NCI-H187 (cell line): ENCODE measurements around the gene ZNF19.

Source experiments
- DNase-seq, 2 experiments: peaks; one replicate each; lab custom pipeline; 2025; lab: John Stamatoyannopoulos, UW

ZNF19 gene

GRCh38 chr16:71441348-71442050, 47.6 kb downstream of the ZNF19 start:
- no peak for DNase-seq

GRCh38 chr16:71440669-71441347, 48.3 kb downstream of the ZNF19 start:
- DNase-seq, result no peak

DNA sequence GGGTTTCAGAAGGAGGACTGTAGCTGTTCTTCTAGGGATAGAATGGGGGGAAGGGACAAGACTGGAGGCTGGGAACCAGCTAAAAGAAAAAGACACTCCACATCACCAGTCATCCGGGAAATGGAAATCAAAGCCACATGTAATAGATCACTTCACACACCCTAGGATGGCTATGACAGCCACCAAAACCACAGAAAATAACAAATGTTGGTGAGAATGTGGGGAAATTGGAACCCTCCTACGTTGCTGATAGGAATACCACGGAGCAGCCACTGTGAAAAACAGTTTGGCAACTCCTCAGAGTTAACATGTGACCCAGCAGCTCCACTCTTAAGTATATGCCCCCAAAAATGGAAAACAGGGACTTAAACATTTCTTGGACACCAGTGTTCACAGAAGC, 49.6 kb downstream of the ZNF19 start:
- DNase-seq, result no peak

- no peak for DNase-seq
These were observed 52.7 kb downstream of the ZNF19 start for GRCh38 chr16:71436473-71436872.

- DNase-seq, result no peak
These were observed 56.2 kb downstream of the ZNF19 start for GRCh38 chr16:71432906-71433305.

DNA sequence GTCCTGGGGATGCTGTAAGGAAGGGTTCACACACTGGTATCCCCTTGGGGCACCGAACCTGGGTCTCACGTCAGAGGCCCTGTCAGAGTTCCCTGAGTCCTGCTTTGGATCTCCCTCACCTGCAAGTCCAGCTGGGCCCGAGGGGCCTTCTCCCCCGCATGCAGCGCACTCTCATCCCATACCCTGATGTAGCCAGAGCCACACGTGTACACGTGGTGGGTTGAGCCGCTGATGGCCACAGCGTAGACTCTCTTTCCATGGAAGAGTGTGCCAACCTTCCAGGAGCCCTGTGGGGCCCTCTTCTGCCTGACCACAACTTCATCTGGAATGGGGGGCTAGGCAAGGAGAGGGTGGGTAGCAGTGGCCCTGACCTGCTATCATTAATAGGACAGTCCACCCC, 57.1 kb downstream of the ZNF19 start:
- DNase-seq, result no peak

- no peak for DNase-seq
These were observed 57.9 kb downstream of the ZNF19 start for GRCh38 chr16:71431176-71431575.

DNA sequence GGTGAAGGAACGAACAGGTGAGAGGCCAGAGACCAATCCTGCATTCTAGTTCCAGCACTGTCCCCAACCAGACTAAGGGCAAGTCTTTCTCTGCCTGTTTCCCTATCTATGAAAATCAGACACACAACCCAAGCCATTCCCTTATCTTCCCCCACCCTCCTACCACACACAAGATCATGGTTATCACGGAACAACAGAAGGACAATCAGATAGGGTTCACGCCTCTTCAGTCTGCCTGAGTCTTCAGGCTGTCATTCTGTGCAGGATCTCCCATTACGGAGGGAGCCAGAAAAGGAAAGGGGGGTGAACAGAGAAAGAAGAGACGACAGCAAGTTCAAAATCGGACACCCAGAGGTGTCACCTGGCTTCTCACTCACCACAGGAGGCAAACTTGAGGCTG, 58.4 kb downstream of the ZNF19 start:
- DNase-seq, result no peak

- DNase-seq, result no peak
These were observed 59.5 kb downstream of the ZNF19 start for GRCh38 chr16:71429581-71429980.

GRCh38 chr16:71428883-71429282, 60.2 kb downstream of the ZNF19 start:
- no peak for DNase-seq

DNA sequence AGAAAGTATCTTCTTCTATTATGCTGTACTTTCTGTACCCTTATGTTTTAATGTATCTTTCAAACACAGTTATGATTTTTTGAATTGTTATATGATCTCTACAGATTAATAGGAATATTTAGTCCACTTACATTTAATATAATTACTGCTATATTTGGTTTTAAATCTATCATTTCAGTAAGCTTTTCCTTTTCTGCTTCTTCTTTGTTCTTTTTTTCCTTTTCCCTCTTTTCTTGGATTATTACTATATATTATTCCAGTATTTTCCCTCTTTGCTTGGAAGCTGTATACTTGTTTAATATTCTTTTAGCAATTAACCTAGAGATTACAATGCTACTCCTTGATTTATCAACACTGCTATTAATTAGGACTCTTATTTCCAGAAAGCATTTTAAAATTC, 60.7 kb downstream of the ZNF19 start:
- DNase-seq, result no peak

GRCh38 chr16:71426880-71427615, 62.1 kb downstream of the ZNF19 start:
- no peak for DNase-seq

DNA sequence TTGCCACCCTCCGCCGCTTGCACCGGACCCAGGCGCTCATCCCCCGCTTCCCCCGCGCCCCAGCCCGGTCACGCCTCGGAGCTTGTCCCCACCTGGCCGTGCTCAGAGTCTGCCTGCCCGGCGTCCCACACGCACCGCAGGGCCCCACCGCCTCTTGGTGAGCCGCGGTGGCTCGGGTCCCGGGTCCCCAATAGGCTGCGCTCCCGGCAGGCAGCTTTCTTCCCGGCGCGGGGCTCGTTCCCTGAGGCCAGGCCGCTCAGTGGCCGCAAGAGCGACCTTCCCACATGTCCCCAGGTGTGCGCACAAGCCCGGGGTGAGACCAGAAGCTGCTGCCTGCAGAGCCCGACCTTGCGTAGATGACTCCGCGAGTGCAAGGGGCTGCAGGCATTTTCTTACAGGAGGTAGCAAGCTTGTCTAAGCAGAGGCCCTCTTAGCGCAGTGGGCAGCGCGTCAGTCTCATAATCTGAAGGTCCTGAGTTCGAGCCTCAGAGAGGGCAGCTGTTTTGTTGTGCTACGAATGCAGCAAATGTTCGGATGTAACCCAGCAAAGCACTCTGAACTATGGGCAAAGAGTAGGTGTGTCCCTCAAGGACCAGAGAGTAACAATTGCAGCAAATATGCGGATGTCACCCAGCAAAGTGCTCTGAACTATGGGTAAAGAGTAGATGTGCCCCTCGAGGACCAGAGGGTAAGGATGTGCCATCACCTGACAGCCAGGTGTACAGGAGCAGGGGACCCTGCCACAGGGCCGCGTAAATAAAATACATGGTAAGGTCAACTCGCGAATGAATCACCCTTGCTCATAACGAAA, 62.9 kb downstream of the ZNF19 start:
- no peak for DNase-seq

DNA sequence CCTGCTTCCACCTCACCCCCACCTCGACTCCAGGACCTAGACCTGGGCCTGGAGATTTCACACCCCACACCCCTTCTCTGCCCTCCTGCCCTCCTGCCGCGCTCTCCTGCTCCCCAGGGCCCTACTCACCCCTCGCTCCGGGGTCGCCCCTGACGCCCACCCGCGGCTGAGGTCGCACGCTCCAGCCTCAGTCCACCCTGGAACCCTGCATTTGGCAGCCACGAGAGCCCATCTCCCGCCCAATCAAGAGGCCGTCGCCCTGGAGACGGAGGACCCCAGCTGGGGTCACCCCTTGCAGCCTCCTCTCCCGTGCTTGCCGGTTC, 63.4 kb downstream of the ZNF19 start:
- DNase-seq, result no peak

DNA sequence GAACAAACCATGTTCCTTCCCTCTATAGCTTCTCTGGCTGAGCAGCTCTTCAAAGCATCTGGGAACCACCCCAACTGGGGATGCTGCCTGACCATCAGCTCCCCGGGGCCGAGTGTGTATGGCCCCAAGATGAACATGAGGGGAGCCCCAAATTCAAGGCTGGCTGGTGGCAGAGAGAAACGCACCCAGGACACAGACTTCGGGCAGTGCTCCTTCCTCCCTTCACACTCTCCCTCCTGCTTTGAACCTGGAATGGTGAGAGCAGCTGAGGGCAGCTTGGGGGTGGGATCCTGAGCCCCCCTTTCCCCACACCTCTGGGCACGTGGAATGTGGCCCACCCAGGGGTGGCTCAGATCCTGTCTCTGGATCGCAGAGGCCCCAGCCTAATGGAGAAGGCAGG, 64.5 kb downstream of the ZNF19 start:
- no peak for DNase-seq

GRCh38 chr16:71423865-71424264, 65.3 kb downstream of the ZNF19 start:
- DNase-seq, result no peak
